Mesendoderm (in vitro differentiated cells): ENCODE data around the gene SPECC1.
A peak's percentile ranks its signal among the peaks of the same experiment; 100 is the strongest.

Source experiments
- DNase-seq: peaks from one replicate; pipeline ENCODE4 v3.0.0; 2013
- H2AK5ac ChIP-seq: 2 replicates; pipeline ENCODE4 v1.6.1; 2013; ENCODE audit warnings: low read length, inconsistent platforms
- H2BK120ac ChIP-seq: 2 replicates; pipeline ENCODE4 v1.6.1; 2013; ENCODE audit warnings: low read depth, mild to moderate bottlenecking, low read length, moderate library complexity, mixed read lengths
- H2BK15ac ChIP-seq: replicated peaks from 2 replicates; pipeline ENCODE4 v1.6.1; 2013; ENCODE audit warnings: low read depth, mild to moderate bottlenecking, moderate library complexity
- H2BK5ac ChIP-seq: 2 replicates; pipeline ENCODE4 v1.6.1; 2013; ENCODE audit warnings: low read length, inconsistent platforms
- H3K18ac ChIP-seq: 2 replicates; pipeline ENCODE4 v1.6.1; 2013; ENCODE audit warnings: mild to moderate bottlenecking, low read length, mixed read lengths
- H3K23ac ChIP-seq: one replicate; pipeline ENCODE4 v1.6.1; 2013; ENCODE audit warnings: low read length
- H3K27ac ChIP-seq: 2 replicates; pipeline ENCODE4 v1.5.1; 2013; ENCODE audit warnings: low read depth, mild to moderate bottlenecking, inconsistent platforms, low read length, moderate library complexity
- H3K27me3 ChIP-seq: 2 replicates; pipeline ENCODE4 v1.6.1; 2013; ENCODE audit warnings: low read length, control low read depth, mild to moderate bottlenecking, inconsistent platforms; ENCODE audit not compliant: insufficient read depth, poor library complexity
- H3K36me3 ChIP-seq: 2 replicates; pipeline ENCODE4 v1.6.1; 2013; ENCODE audit warnings: low read length, inconsistent platforms; ENCODE audit not compliant: control insufficient read depth, insufficient read depth
- H3K4ac ChIP-seq: one replicate; pipeline ENCODE4 v1.6.1; 2013; ENCODE audit warnings: low read depth, mild to moderate bottlenecking, low read length, moderate library complexity
- H3K4me1 ChIP-seq: 2 replicates; pipeline ENCODE4 v1.6.1; 2013; ENCODE audit warnings: low read depth, low read length, inconsistent platforms; ENCODE audit not compliant: control insufficient read depth
- H3K4me2 ChIP-seq: 2 replicates; pipeline ENCODE4 v1.6.1; 2013; ENCODE audit warnings: low read length
- H3K4me3 ChIP-seq: 2 replicates; pipeline ENCODE4 v1.5.1; 2013; ENCODE audit warnings: mild to moderate bottlenecking, low read length
- H3K56ac ChIP-seq: one replicate; pipeline ENCODE4 v1.6.1; 2013; ENCODE audit warnings: low read length
- H3K79me1 ChIP-seq: 2 replicates; pipeline ENCODE4 v1.6.1; 2013; ENCODE audit warnings: low read length, inconsistent platforms
- H3K79me2 ChIP-seq: 2 replicates; pipeline ENCODE4 v1.6.1; 2013; ENCODE audit warnings: mild to moderate bottlenecking, low read length; ENCODE audit not compliant: control insufficient read depth, insufficient read depth
- H3K9ac ChIP-seq: 2 replicates; pipeline ENCODE4 v1.6.1; 2013; ENCODE audit warnings: low read length, inconsistent platforms
- H4K5ac ChIP-seq: one replicate; pipeline ENCODE4 v1.6.1; 2013; ENCODE audit warnings: low read length
- H4K8ac ChIP-seq: one replicate; pipeline ENCODE4 v1.6.1; 2013; ENCODE audit warnings: low read depth, mild to moderate bottlenecking, control low read depth, low read length, moderate library complexity
- WGBS: extraction: QIAGEN DNeasy Blood & Tissue Kit; methylation state at CpG from one replicate; pipeline ENCODE4 v1.1.7; 2013; ENCODE audit warnings: low lambda C conversion rate, missing lambda C conversion rate; ENCODE audit not compliant: insufficient coverage; ENCODE audit errors: extremely low coverage; 5-methylcytosine and 5-hydroxymethylcytosine counted together

SPECC1 gene

GRCh38 chr17:20039037-20039436 lies 29.9 kb downstream of the SPECC1 start:
- no peak overlapping the region for H3K18ac ChIP-seq
- no peak overlapping the region for H4K8ac ChIP-seq
- H2BK15ac ChIP-seq = no peak overlapping the region
- no peak overlapping the region for H2BK120ac ChIP-seq
- H3K4ac ChIP-seq = no peak overlapping the region
- H3K4me3 ChIP-seq = no peak overlapping the region
- no peak overlapping the region for H3K56ac ChIP-seq
- H3K36me3 ChIP-seq = no peaks in the 10 kb centered on the region
- H3K4me1 ChIP-seq = no peaks in the 10 kb centered on the region
- H3K79me1 ChIP-seq = no peaks in the 10 kb centered on the region
- H4K5ac ChIP-seq = no peak overlapping the region
- no peak overlapping the region for H3K4me2 ChIP-seq
- no peak for DNase-seq
- no peak overlapping the region for H3K9ac ChIP-seq
- WGBS = no CpG with 5 or more reads among the region's 2 CpGs
- H2BK5ac ChIP-seq = no peak overlapping the region
- no peaks in the 10 kb centered on the region for H3K27me3 ChIP-seq
- no peak overlapping the region for H3K23ac ChIP-seq
- H3K79me2 ChIP-seq = no peaks in the 10 kb centered on the region
- no peak overlapping the region for H3K27ac ChIP-seq
- H2AK5ac ChIP-seq = no peak overlapping the region

GRCh38 chr17:20040216-20040615 lies 31.1 kb downstream of the SPECC1 start:
- H3K9ac ChIP-seq = no peak overlapping the region
- no peak overlapping the region for H3K23ac ChIP-seq
- H3K79me1 ChIP-seq = no peaks in the 10 kb centered on the region
- no peak overlapping the region for H2BK5ac ChIP-seq
- no peak overlapping the region for H2BK120ac ChIP-seq
- no peak overlapping the region for H3K56ac ChIP-seq
- no peak for DNase-seq
- no peak overlapping the region for H4K8ac ChIP-seq
- H3K27me3 ChIP-seq = no peaks in the 10 kb centered on the region
- H4K5ac ChIP-seq = no peak overlapping the region
- no peak overlapping the region for H2BK15ac ChIP-seq
- no peak overlapping the region for H3K4me3 ChIP-seq
- H3K27ac ChIP-seq = no peak overlapping the region
- no peaks in the 10 kb centered on the region for H3K36me3 ChIP-seq
- no peaks in the 10 kb centered on the region for H3K79me2 ChIP-seq
- no peak overlapping the region for H2AK5ac ChIP-seq
- H3K18ac ChIP-seq = no peak overlapping the region
- no peaks in the 10 kb centered on the region for H3K4me1 ChIP-seq
- H3K4me2 ChIP-seq = no peak overlapping the region
- H3K4ac ChIP-seq = no peak overlapping the region

GRCh38 chr17:20043021-20043420 lies 33.9 kb downstream of the SPECC1 start:
- Histone ChIP-seq H3K9ac (no peak overlapping the region), H2BK15ac (no peak overlapping the region), H2BK120ac (no peak overlapping the region), H3K23ac (no peak overlapping the region), H3K36me3 (no peaks in the 10 kb centered on the region), H3K4me1 (no peaks in the 10 kb centered on the region), H2AK5ac (no peak overlapping the region), H3K4ac (no peak overlapping the region), H3K4me3 (no peak overlapping the region), H4K5ac (no peak overlapping the region), H3K4me2 (no peak overlapping the region), H3K56ac (no peak overlapping the region), H3K79me1 (no peaks in the 10 kb centered on the region), H3K79me2 (no peaks in the 10 kb centered on the region), H3K27ac (no peak overlapping the region), H3K18ac (no peak overlapping the region), H4K8ac (no peak overlapping the region), H3K27me3 (no peaks in the 10 kb centered on the region), H2BK5ac (no peak overlapping the region)
- no CpG with 5 or more reads among the region's 3 CpGs for WGBS
- no peak for DNase-seq

- Histone ChIP-seq H2BK120ac (no peak overlapping the region), H2BK5ac (no peak overlapping the region), H3K4me1 (no peaks in the 10 kb centered on the region), H3K56ac (no peak overlapping the region), H3K4me3 (no peak overlapping the region), H3K27ac (no peak overlapping the region), H3K79me2 (no peaks in the 10 kb centered on the region), H3K79me1 (no peaks in the 10 kb centered on the region), H3K23ac (no peak overlapping the region), H3K4me2 (no peak overlapping the region), H3K36me3 (no peaks in the 10 kb centered on the region), H3K4ac (no peak overlapping the region), H2AK5ac (no peak overlapping the region), H4K8ac (no peak overlapping the region), H4K5ac (no peak overlapping the region), H2BK15ac (no peak overlapping the region), H3K27me3 (no peaks in the 10 kb centered on the region), H3K9ac (no peak overlapping the region), H3K18ac (no peak overlapping the region)
- no CpG with 5 or more reads among the region's 1 CpG for WGBS
- DNase-seq = no peak
Observed at GRCh38 chr17:20045476-20045875, 36.3 kb downstream of the SPECC1 start.

- Histone ChIP-seq H3K4me1 (no peaks in the 10 kb centered on the region), H4K5ac (no peak overlapping the region), H3K79me1 (no peaks in the 10 kb centered on the region), H4K8ac (no peak overlapping the region), H3K36me3 (no peaks in the 10 kb centered on the region), H3K56ac (no peak overlapping the region), H3K9ac (no peak overlapping the region), H2BK5ac (no peak overlapping the region), H3K23ac (no peak overlapping the region), H2BK15ac (no peak overlapping the region), H3K4me3 (no peak overlapping the region), H2AK5ac (no peak overlapping the region), H3K27me3 (no peaks in the 10 kb centered on the region), H3K27ac (no peak overlapping the region), H3K4ac (no peak overlapping the region), H3K4me2 (no peak overlapping the region), H3K79me2 (no peaks in the 10 kb centered on the region), H2BK120ac (no peak overlapping the region), H3K18ac (no peak overlapping the region)
- peak; percentile 2 for DNase-seq
- WGBS = no CpG with 5 or more reads among the region's 8 CpGs
Observed at GRCh38 chr17:20046629-20047028, 37.5 kb downstream of the SPECC1 start.

- Histone ChIP-seq H2BK120ac (no peak overlapping the region), H3K27ac (no peak overlapping the region), H4K5ac (no peak overlapping the region), H4K8ac (no peak overlapping the region), H3K27me3 (no peaks in the 10 kb centered on the region), H2BK5ac (no peak overlapping the region), H3K56ac (no peak overlapping the region), H3K79me1 (no peaks in the 10 kb centered on the region), H2BK15ac (no peak overlapping the region), H3K18ac (no peak overlapping the region), H3K79me2 (no peaks in the 10 kb centered on the region), H3K36me3 (no peaks in the 10 kb centered on the region), H2AK5ac (no peak overlapping the region), H3K4me3 (no peak overlapping the region), H3K4ac (no peak overlapping the region), H3K23ac (no peak overlapping the region), H3K4me2 (no peak overlapping the region), H3K9ac (no peak overlapping the region), H3K4me1 (no peaks in the 10 kb centered on the region)
- DNase-seq = no peak
- no CpG with 5 or more reads among the region's 2 CpGs for WGBS
Observed at GRCh38 chr17:20051624-20052023, 42.5 kb downstream of the SPECC1 start.
